ENCODE results near the gene ZG16.

DNA sequence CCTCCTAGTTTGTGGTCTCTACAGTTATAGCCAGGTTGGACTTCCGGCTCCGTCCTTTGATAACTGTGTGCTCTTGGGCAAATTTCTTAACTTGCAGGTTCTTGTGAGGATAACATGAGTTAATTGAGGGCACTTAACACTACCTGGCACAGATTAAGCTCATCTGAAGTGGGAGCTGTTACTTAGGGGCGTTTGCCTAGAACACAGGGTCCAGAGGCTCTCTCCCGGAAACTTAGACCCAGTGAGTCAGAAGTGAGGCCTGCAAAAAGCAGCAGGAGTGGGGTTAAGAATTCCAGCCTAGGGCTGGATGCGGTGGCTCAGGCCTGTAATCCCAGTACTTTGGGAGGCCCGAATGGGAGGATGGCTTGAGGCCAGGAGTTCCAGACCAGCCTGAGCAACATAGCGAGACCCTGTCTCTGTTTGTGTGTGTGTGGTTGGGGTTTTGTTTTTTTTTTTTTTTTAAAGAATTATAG is 43.6 kb downstream of the ZG16 start:
- TF ChIP-seq YY1 (IDR thresholded peaks at IDR 0.05; ENCODE audit: low read depth) (no peak), FOXM1 (IDR thresholded peaks at IDR 0.05; ENCODE audit: borderline replicate concordance, low read depth) (no peak), RAD21 (IDR thresholded peaks at IDR 0.05; ENCODE audit: low read depth) (no peak), TAF1 (IDR thresholded peaks at IDR 0.05; ENCODE audit: low read depth) (no peak), MAX (IDR thresholded peaks at IDR 0.05) (no peak), ZBTB7A (IDR thresholded peaks at IDR 0.05; ENCODE audit: low read depth) (no peak), CEBPB (IDR thresholded peaks at IDR 0.05) (no peak), TEAD4 (IDR thresholded peaks at IDR 0.05) (no peak), EP300 (IDR thresholded peaks at IDR 0.05; ENCODE audit: borderline replicate concordance) (no peak), REST (IDR thresholded peaks at IDR 0.05; ENCODE audit: low read depth) (no peak)
